Gastrocnemius medialis (tissue), 4 donors: ENCODE measurements around the gene SV2C. TPM values are rescaled to one million over a fixed set of nuclear protein-coding genes. Genes with fewer than 3 reads are reported as not detected.

Experiments
- ATAC-seq, 2 donors: fragments of 150-250 bp; one replicate each; pipeline ENCODE4 v1.9.1; 2016
- DNase-seq, 2 donors: peaks; one replicate each; pipeline ENCODE4 v3.0.0-alpha.2; 2019
- H3K27ac ChIP-seq, 4 donors: fragments of 200-600 bp; sonication (generic); 1 replicate in 1 of 4; 2 replicates in 3 of 4; pipeline ENCODE4 v1.5.1; 2016 to 2018; ENCODE audit warnings: mild to moderate bottlenecking in 2 of 4, moderate library complexity in 1 of 4
- H3K27me3 ChIP-seq, 3 donors: fragments of 200-600 bp; sonication (generic) in 2 of 3; 1 replicate in 1 of 3; 2 replicates in 2 of 3; pipeline versions ENCODE4 v1.5.1 to v1.6.0; 2016 to 2019; ENCODE audit warnings: mild to moderate bottlenecking in 1 of 3, moderate library complexity in 1 of 3
- H3K36me3 ChIP-seq, 2 donors: fragments of 200-600 bp; sonication (generic) in 1 of 2; one replicate each; pipeline ENCODE4 v1.5.1; 2017 to 2018
- H3K4me1 ChIP-seq, 2 donors: fragments of 200-600 bp; sonication (generic) in 1 of 2; one replicate each; pipeline ENCODE4 v1.5.1; 2016 to 2017; ENCODE audit warnings: mild to moderate bottlenecking in 2 of 2
- H3K4me3 ChIP-seq, 4 donors: fragments of 200-600 bp; sonication (generic) in 3 of 4; 1 replicate in 1 of 4; 2 replicates in 3 of 4; pipeline ENCODE4 v1.5.1; 2016 to 2019; ENCODE audit warnings: mild to moderate bottlenecking in 2 of 4
- H3K9me3 ChIP-seq, 3 donors: fragments of 200-600 bp; sonication (generic) in 2 of 3; 1 replicate in 1 of 3; 2 replicates in 2 of 3; pipeline ENCODE4 v1.5.1; 2016 to 2019
- POLR2A ChIP-seq, 2 donors: fragments of 450-650 bp; IDR thresholded peaks; one replicate each; pipeline ENCODE4 v1.6.1; 2017; ENCODE audit warnings: antibody characterized with exemption in 2 of 2, mild to moderate bottlenecking in 2 of 2, moderate library complexity in 2 of 2
- in situ Hi-C, 4 donors: fragments of 200-750 bp; cut with MboI; loops; one replicate each; pipeline versions ENCODE4 v1.15.0 to v1.8.0; 2017; ENCODE audit warnings: low sequenced_read_pairs in 4 of 4
- intact Hi-C: fragments of 100-400 bp; cut with DNase I; formaldehyde crosslinking; loops from one replicate; pipeline ENCODE4 v1.15.1; 2023; ENCODE audit warnings: low total_unique reads
- total RNA-seq, 4 donors: library from RNA; depleted of rRNA; stranded (reverse); fragments of >200 nt; gene quantifications; one replicate each; pipeline versions ENCODE4 v1.1.0 to v1.2.3, GENCODE V29; 2016
- TF ChIP-seq, protein P1 (sequence below), 5 experiments: fragments of 450-650 bp in 3 of 5; fragments of 200-600 bp in 2 of 5; sonication (generic) in 2 of 5; IDR thresholded peaks in 4 of 5; conservative IDR thresholded peaks in 1 of 5; 1 replicate in 4 of 5; 2 replicates in 1 of 5; pipeline ENCODE4 v1.5.1; 2016 to 2019; ENCODE audit warnings: antibody characterized with exemption in 5 of 5, mild to moderate bottlenecking in 3 of 5, moderate library complexity in 3 of 5

Gene SV2C
- total RNA-seq, 4 donors from 2014 or later, result not detected

GRCh38 chr5:76256116-76256889 is 173.1 kb downstream of the SV2C start:
- no peaks in the 10 kb centered on the region for H3K9me3 ChIP-seq
- TF ChIP-seq, protein P1, sequence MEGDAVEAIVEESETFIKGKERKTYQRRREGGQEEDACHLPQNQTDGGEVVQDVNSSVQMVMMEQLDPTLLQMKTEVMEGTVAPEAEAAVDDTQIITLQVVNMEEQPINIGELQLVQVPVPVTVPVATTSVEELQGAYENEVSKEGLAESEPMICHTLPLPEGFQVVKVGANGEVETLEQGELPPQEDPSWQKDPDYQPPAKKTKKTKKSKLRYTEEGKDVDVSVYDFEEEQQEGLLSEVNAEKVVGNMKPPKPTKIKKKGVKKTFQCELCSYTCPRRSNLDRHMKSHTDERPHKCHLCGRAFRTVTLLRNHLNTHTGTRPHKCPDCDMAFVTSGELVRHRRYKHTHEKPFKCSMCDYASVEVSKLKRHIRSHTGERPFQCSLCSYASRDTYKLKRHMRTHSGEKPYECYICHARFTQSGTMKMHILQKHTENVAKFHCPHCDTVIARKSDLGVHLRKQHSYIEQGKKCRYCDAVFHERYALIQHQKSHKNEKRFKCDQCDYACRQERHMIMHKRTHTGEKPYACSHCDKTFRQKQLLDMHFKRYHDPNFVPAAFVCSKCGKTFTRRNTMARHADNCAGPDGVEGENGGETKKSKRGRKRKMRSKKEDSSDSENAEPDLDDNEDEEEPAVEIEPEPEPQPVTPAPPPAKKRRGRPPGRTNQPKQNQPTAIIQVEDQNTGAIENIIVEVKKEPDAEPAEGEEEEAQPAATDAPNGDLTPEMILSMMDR (IDR thresholded peaks at IDR 0.05 in 4 of 5, conservative IDR thresholded peaks at IDR 0.05 in 1 of 5), result peak in 2 of 5 experiments; percentile 16 to 23
- TF ChIP-seq POLR2A (IDR thresholded peaks at IDR 0.05), result no peak
- in situ Hi-C loops, result no loop called here
- no peaks in the 10 kb centered on the region for H3K4me1 ChIP-seq
- H3K36me3 ChIP-seq, result no peaks in the 10 kb centered on the region
- ATAC-seq, result peak in 1 of 2 donors; percentile 73
- H3K4me3 ChIP-seq, result no peak overlapping the region
- intact Hi-C loops, result no loop called here
- no peak overlapping the region for H3K27ac ChIP-seq
- H3K27me3 ChIP-seq, result no peaks in the 10 kb centered on the region
- DNase-seq, result peak in 1 of 2 donors; percentile 11

DNA sequence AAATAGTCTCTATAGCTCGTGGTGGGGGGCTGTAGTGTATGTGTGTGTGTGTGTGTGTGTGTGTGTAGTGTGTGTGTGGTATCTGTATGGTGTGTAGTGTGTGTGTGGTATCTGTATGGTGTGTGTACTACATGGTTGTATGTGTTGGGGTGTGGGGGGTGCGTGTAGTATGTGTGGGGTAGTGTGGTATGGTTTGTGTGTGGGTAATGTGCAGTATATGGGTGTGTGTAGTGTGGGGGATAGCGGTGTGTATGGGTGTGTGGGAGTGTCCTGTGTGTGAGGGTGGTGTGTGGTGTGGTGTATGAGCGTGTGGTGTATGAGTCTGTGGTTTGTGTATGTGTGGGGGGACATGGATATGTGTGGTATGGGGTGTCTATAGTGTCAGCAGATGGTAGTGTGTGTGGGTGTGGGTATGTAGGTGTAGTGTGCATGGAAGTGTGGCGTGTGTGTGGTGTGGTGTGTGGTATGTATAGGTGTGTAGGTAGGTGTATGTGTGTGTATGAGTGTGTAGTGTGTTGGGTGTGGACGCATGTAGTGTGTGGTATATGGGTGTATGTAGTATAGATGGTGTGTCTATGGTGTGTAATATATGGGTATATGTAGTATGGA is 174.1 kb downstream of the SV2C start:
- in situ Hi-C loops (no loop called here), intact Hi-C loops (no loop called here)
- Histone ChIP-seq H3K27ac (no peak overlapping the region), H3K9me3 (no peaks in the 10 kb centered on the region), H3K4me3 (no peak overlapping the region), H3K36me3 (no peaks in the 10 kb centered on the region), H3K4me1 (no peaks in the 10 kb centered on the region), H3K27me3 (no peaks in the 10 kb centered on the region)
- TF ChIP-seq POLR2A (IDR thresholded peaks at IDR 0.05), result no peak
- TF ChIP-seq, protein P1 (IDR thresholded peaks at IDR 0.05 in 4 of 5, conservative IDR thresholded peaks at IDR 0.05 in 1 of 5), result no peak
- DNase-seq (no peak), ATAC-seq (no peak)

DNA sequence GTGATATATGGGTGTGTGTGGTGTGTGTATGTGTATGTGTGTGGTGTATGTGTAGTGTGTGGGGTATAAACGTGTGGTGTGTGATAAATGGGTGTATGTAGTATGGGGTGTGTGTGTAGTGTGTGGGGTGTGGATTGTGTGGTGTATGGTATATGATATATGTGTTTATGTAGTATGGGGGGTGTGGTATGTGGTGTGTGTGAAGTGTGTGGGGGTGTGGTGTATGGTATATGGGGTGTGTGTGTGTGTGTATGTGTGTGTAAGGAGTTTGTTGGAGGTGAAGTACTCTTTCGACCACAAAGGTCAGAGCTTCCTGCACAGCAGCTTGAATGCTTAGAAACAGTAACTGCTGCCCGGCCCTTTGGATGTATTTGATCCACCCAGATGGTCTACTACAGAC is 174.7 kb downstream of the SV2C start:
- intact Hi-C loops, result no loop called here

DNA sequence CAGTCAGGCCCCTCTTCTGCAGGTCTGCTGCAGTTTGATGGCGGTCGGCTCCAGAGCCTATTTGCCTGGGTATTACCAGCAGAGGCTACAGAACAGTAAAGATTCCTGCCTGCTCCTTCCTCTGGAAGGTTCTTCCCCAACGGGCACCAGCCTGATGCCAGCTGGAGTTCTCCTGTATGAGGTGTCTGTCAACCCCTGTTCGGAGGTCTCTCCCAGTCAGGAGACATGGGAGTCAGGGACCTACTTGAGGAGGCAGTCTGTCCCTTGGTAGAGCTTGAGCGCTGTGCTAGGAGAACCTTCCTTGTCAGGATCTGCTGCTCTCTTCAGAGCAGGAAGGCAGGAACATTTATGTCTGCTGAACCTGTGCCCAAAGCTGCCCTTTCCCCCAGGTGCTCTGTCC is 181.5 kb downstream of the SV2C start:
- in situ Hi-C loops, result no loop called here

More for the DNA sequence above, 174.7 kb downstream of the SV2C start:
- TF ChIP-seq POLR2A (IDR thresholded peaks at IDR 0.05), result no peak
- TF ChIP-seq, protein P1 (IDR thresholded peaks at IDR 0.05 in 4 of 5, conservative IDR thresholded peaks at IDR 0.05 in 1 of 5), result no peak
- Histone ChIP-seq H3K4me3 (no peak overlapping the region), H3K27me3 (no peaks in the 10 kb centered on the region), H3K36me3 (no peaks in the 10 kb centered on the region), H3K9me3 (no peaks in the 10 kb centered on the region), H3K4me1 (no peaks in the 10 kb centered on the region), H3K27ac (no peak overlapping the region)
- DNase-seq, result no peak
- in situ Hi-C loops, result no loop called here
- ATAC-seq, result no peak

More for the DNA sequence above, 181.5 kb downstream of the SV2C start:
- TF ChIP-seq POLR2A (IDR thresholded peaks at IDR 0.05), result no peak
- TF ChIP-seq, protein P1 (IDR thresholded peaks at IDR 0.05 in 4 of 5, conservative IDR thresholded peaks at IDR 0.05 in 1 of 5), result no peak
- Histone ChIP-seq H3K4me1 (no peaks in the 10 kb centered on the region), H3K36me3 (no peaks in the 10 kb centered on the region), H3K4me3 (no peak overlapping the region), H3K27me3 (no peaks in the 10 kb centered on the region), H3K27ac (no peak overlapping the region), H3K9me3 (no peaks in the 10 kb centered on the region)
- ATAC-seq (no peak), DNase-seq (no peak)
- intact Hi-C loops, result no loop called here
